HG03460 (cell line): ENCODE results near the gene PLA2G4E.

Experiments used
- ATAC-seq: cut with Tn5 transposase; IDR thresholded peaks from one replicate; pipeline ENCODE4 v1.9.1; 2021; ENCODE audit not compliant: unreplicated experiment

Gene PLA2G4E

GRCh38 chr15:42053914-42054313 lies 33.1 kb upstream of the PLA2G4E start:
- no peak for ATAC-seq

GRCh38 chr15:42053010-42053409 lies 32.2 kb upstream of the PLA2G4E start:
- ATAC-seq, result no peak

- no peak for ATAC-seq
Measured at GRCh38 chr15:42050484-42051255, 29.8 kb upstream of the PLA2G4E start.

GRCh38 chr15:42048821-42049200 lies 28.0 kb upstream of the PLA2G4E start:
- no peak for ATAC-seq

GRCh38 chr15:42048080-42048820 lies 27.4 kb upstream of the PLA2G4E start:
- ATAC-seq, result no peak

- no peak for ATAC-seq
Measured at GRCh38 chr15:42046597-42046996, 25.8 kb upstream of the PLA2G4E start.

GRCh38 chr15:42045211-42045615 lies 24.4 kb upstream of the PLA2G4E start:
- no peak for ATAC-seq

GRCh38 chr15:42042602-42043400 lies 22.0 kb upstream of the PLA2G4E start:
- no peak for ATAC-seq

GRCh38 chr15:42038401-42038800 lies 17.6 kb upstream of the PLA2G4E start:
- no peak for ATAC-seq

- ATAC-seq, result no peak
Measured at GRCh38 chr15:42037656-42038055, 16.8 kb upstream of the PLA2G4E start.

- no peak for ATAC-seq
Measured at GRCh38 chr15:42036966-42037365, 16.1 kb upstream of the PLA2G4E start.

GRCh38 chr15:42036112-42036905 lies 15.5 kb upstream of the PLA2G4E start:
- no peak for ATAC-seq

GRCh38 chr15:42035435-42035761 lies 14.6 kb upstream of the PLA2G4E start:
- peak; percentile 59 for ATAC-seq

GRCh38 chr15:42034628-42035434 lies 14.0 kb upstream of the PLA2G4E start:
- no peak for ATAC-seq

GRCh38 chr15:42033214-42033873 lies 12.5 kb upstream of the PLA2G4E start:
- peak; percentile 38 for ATAC-seq

GRCh38 chr15:42032376-42033213 lies 11.8 kb upstream of the PLA2G4E start:
- ATAC-seq, result no peak

GRCh38 chr15:42031198-42031915 lies 10.5 kb upstream of the PLA2G4E start:
- ATAC-seq, result no peak

GRCh38 chr15:42027521-42027920 lies 6.7 kb upstream of the PLA2G4E start:
- ATAC-seq, result no peak
